Prostate gland (tissue), 2 donors: ENCODE data around the gene CDC14C. TPM values are rescaled to one million over a fixed set of nuclear protein-coding genes. Genes with fewer than 3 reads are reported as not detected.

Experiments used
- DNase-seq: peaks from one replicate; pipeline ENCODE4 v3.0.0-alpha.2; 2019; ENCODE audit warnings: low spot score
- H3K27ac ChIP-seq, 2 donors: fragments of 200-600 bp; sonication (generic); 2 replicates each; pipeline ENCODE4 v1.5.1; 2017 to 2019
- H3K27me3 ChIP-seq: fragments of 200-600 bp; sonication (generic); replicated peaks from 2 replicates; pipeline ENCODE4 v1.5.1; 2019; ENCODE audit not compliant: insufficient read depth
- H3K36me3 ChIP-seq, 2 donors: fragments of 200-600 bp; sonication (generic); 1 replicate in 1 of 2; 2 replicates in 1 of 2; pipeline versions ENCODE4 v1.5.1 to v1.8.1; 2017 to 2019
- H3K4me1 ChIP-seq: fragments of 200-600 bp; sonication (generic); replicated peaks from 2 replicates; pipeline ENCODE4 v1.5.1; 2019
- H3K4me3 ChIP-seq, 2 donors: fragments of 200-600 bp; sonication (generic); 2 replicates each; pipeline ENCODE4 v1.5.1; 2017 to 2019
- H3K9me3 ChIP-seq: fragments of 200-600 bp; sonication (generic); 2 replicates; pipeline ENCODE4 v1.5.1; 2017
- POLR2A ChIP-seq: fragments of 450-650 bp; IDR thresholded peaks from one replicate; pipeline ENCODE4 v1.6.1; 2016; ENCODE audit warnings: antibody characterized with exemption, mild to moderate bottlenecking
- POLR2AphosphoS5 ChIP-seq: sonication (generic); formaldehyde crosslinking; IDR thresholded peaks from one replicate; pipeline ENCODE4 v1.6.1; 2017; ENCODE audit warnings: antibody characterized with exemption
- WGBS: methylation state at CpG from one replicate; pipeline ENCODE4 v1.1.5; 2018; 5-methylcytosine and 5-hydroxymethylcytosine counted together
- intact Hi-C: fragments of 100-400 bp; cut with DNase I; formaldehyde crosslinking; loops from one replicate; pipeline ENCODE4 v1.14.2; 2022
- total RNA-seq, 2 donors: library from RNA; depleted of rRNA; stranded (reverse); fragments of >200 nt; gene quantifications; one replicate each; pipeline ENCODE4 v1.1.0, GENCODE V29; 2016
- TF ChIP-seq, protein P1 (sequence below), 4 experiments: fragments of 200-600 bp in 2 of 4; fragments of 450-650 bp in 2 of 4; sonication (generic) in 2 of 4; IDR thresholded peaks; 1 replicate in 3 of 4; 2 replicates in 1 of 4; pipeline ENCODE4 v1.5.1; 2016 to 2019; ENCODE audit warnings: antibody characterized with exemption in 4 of 4, mild to moderate bottlenecking in 2 of 4, moderate library complexity in 2 of 4

The CDC14C gene
- total RNA-seq, 2 donors from 2014 or later = 0.91 TPM; not detected in 1

DNA sequence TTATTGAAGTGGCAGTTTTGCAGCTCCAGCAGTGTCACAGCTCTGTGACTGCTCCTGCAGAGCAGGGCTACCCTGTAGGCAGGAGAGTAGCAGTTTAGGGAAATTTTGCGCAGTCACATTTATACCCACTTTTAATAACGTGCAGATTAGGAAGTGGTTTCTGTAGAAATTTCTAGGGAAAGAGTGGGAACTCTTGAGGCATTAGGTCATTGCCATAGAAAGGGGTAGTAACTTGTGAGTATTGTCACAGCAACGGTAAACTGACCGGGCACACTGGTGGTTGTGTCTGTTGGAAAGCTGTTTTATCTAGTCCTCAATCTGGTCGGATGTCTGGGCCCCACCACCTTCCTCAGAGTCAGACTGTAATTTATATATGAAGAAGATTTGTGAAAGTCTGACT is 51.9 kb downstream of the CDC14C start:
- Histone ChIP-seq H3K4me1 (no peaks in the 10 kb centered on the region), H3K9me3 (no peaks in the 10 kb centered on the region), H3K36me3 (no peaks in the 10 kb centered on the region), H3K4me3 (no peak overlapping the region), H3K27me3 (no peaks in the 10 kb centered on the region), H3K27ac (no peak overlapping the region)
- no peak for TF ChIP-seq POLR2A
- TF ChIP-seq, protein P1, sequence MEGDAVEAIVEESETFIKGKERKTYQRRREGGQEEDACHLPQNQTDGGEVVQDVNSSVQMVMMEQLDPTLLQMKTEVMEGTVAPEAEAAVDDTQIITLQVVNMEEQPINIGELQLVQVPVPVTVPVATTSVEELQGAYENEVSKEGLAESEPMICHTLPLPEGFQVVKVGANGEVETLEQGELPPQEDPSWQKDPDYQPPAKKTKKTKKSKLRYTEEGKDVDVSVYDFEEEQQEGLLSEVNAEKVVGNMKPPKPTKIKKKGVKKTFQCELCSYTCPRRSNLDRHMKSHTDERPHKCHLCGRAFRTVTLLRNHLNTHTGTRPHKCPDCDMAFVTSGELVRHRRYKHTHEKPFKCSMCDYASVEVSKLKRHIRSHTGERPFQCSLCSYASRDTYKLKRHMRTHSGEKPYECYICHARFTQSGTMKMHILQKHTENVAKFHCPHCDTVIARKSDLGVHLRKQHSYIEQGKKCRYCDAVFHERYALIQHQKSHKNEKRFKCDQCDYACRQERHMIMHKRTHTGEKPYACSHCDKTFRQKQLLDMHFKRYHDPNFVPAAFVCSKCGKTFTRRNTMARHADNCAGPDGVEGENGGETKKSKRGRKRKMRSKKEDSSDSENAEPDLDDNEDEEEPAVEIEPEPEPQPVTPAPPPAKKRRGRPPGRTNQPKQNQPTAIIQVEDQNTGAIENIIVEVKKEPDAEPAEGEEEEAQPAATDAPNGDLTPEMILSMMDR (IDR thresholded peaks at IDR 0.05) = no peak
- TF ChIP-seq POLR2AphosphoS5 = no peak
- 57% methylated on average over 5 of the region's 5 CpGs for WGBS
- no peak for DNase-seq
- intact Hi-C loops = no loop called here

DNA sequence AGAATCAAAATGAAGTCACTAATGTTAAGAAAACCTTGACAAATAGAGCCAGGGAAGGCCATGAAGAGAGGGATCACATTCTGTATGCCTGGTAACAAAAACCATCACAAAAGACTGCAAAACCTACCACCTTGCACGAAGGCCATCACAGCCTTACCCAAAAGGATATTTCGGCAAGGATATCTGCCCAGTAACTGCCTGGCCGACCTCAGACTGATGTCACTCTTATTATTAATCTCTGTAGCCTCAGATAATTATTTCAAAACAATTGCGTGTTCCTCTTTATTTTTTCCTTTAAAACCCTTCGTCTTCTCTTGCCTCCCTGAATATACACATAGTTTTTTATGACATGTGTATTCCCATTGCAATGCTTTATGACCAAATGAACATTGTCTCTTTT is 52.5 kb downstream of the CDC14C start:
- no peak for DNase-seq
- H3K27me3 ChIP-seq = no peaks in the 10 kb centered on the region
- intact Hi-C loops = no loop called here
- H3K4me3 ChIP-seq = no peak overlapping the region
- no peaks in the 10 kb centered on the region for H3K4me1 ChIP-seq
- TF ChIP-seq POLR2A (no peak), POLR2AphosphoS5 (no peak)
- TF ChIP-seq, protein P1 (IDR thresholded peaks at IDR 0.05) = no peak
- H3K9me3 ChIP-seq = no peaks in the 10 kb centered on the region
- no peak overlapping the region for H3K27ac ChIP-seq
- no peaks in the 10 kb centered on the region for H3K36me3 ChIP-seq
- WGBS = 70% methylated on average over 5 of the region's 5 CpGs
